ENCODE results near the gene FZD10.

Gene FZD10

GRCh38 chr12:130184404-130185090 lies 22.3 kb downstream of the FZD10 start:
- no peak for DNase-seq

GRCh38 chr12:130185455-130186391 lies 23.5 kb downstream of the FZD10 start:
- DNase-seq, result no peak

GRCh38 chr12:130186651-130187268 lies 24.5 kb downstream of the FZD10 start:
- DNase-seq, result no peak

GRCh38 chr12:130192642-130193345 lies 30.5 kb downstream of the FZD10 start:
- no peak for DNase-seq

DNA sequence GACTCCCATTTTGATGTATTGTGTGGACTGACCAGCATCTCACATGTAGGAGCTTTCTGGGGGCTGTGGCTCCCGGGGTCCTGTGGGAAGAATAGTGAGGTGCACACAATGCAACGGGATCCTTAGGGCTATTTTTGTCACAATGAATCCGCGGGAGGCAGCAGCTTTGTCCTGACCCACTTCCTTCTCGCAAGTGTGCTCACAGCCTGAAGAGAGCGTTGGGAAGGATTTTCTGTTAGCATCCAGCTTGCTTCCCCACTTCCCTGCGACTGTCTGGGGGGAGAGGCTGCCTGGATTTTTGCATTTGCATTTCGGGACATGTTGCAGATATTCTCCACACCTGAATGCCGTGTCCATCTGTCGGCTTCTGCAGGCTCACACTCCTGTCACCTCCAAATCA lies 31.9 kb downstream of the FZD10 start:
- no peak for DNase-seq

GRCh38 chr12:130195369-130195768 lies 33.1 kb downstream of the FZD10 start:
- no peak for DNase-seq

GRCh38 chr12:130195776-130196175 lies 33.5 kb downstream of the FZD10 start:
- no peak for DNase-seq

DNA sequence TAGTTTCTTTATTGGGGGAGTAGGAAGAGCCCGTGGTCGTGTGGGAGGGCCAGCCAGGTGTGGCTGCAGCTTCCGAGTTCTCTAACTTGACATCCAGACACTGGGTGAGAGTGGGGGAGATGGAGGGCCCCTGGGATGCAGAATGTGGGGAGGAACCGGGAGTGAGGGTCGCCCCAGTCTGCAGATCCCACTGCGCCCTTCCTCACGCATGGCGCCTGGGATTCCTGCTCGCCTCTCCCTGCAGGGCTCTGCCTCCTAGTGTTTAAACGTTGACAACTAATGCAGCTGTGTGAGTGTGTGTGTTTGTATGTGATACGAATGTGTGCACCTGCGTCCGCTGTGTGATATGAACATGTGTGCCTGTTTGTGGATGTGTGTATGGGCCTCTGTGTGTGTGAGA lies 34.6 kb downstream of the FZD10 start:
- no peak for DNase-seq

- no peak for DNase-seq
These were observed 35.9 kb downstream of the FZD10 start for GRCh38 chr12:130198026-130198662.

GRCh38 chr12:130198663-130199060 lies 36.4 kb downstream of the FZD10 start:
- DNase-seq, result no peak

DNA sequence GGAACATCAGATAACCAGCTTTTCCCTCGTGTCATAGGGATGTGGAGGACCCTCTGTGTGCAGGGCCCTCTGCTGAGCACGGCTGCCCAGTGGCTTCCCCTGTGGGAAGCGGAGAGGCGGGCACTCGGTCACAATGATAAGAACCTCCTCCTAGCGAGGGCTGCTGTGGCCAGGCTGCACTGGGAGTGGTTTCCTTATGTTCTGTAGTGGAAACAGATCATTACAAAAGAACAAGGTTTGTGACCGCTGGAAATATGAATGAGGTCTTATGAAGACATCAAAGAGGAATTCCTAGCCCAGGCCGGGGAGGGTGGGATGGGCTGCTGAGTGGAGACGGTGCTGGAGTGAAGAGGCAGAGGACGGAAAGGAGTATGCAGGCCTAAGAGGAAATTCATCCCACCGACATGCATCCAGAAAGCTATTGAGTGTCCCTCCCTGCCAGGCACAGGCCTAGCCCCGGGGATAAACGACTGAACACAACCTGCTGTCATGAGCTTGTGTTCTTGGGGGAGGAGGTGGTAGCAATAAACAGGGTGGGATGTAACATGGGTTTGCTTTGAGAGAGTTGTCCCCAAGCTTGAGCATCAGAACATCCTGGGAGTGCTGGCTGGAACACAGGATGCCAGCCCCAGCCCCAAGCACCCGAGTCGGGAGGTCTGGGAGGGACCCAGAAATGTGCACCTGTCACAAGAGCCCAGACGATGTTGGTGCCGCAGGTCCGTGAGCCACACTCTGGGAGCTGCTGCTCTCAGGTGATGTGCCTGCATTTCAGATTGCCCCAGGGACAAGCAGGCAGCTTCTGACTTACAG lies 37.5 kb downstream of the FZD10 start:
- no peak for DNase-seq

DNA sequence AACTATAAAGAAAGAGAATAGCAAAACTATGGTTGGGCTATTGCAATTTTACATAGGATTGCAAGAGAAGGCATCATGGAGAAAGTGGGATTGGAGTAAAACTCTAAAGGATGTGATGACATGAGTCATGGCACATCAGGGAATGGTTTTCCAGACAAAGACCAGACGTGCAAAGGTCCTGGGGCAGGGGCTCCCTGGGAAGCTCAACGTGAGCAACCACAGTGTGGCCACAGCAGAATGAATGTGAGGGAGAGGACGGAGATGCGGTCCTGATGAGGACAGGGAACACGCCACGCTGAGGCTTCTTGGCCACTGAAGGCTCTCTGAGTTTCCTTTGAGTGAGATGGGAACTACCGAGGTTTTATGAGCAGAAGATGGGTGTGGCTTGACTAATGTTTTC lies 38.2 kb downstream of the FZD10 start:
- DNase-seq, result no peak

DNA sequence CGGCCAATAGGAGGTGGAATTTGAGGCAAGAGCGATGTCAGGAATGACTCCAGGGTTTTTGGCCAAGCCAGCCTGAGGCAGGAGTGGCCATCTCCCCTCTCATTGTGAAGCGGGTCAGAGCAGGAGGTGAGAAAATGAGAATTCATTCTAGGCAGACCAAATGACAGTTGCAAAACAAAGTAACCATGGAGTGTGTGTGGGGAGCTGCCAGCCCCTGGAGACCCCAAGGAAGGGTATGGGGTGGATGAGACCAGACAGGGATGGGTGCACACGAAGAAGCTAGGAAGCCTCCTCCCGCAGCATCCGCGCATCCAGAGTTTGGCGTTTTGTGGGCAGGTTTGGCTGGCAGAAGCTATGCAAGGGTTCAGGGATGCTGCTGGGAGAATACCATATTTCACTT lies 38.8 kb downstream of the FZD10 start:
- DNase-seq, result no peak

DNA sequence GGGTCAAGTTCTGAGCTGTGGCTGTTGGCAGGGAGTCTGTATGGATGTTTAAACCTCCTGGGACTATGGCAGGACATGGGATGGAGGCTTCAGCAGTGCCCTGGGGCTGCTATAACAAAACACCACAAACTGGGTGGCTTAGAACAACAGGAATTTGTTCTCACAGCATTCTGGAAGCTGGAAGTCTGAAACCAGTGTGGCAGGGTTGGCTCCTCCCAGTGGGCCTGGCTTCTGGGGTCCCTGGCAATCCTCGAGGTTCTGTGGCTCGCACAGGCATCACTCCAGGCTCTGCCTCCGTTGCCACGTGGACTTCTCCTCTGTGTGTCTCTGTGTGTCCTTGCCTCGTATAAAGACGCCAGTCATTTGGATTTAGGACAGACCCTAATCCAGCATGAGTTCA lies 39.9 kb downstream of the FZD10 start:
- DNase-seq, result no peak

DNA sequence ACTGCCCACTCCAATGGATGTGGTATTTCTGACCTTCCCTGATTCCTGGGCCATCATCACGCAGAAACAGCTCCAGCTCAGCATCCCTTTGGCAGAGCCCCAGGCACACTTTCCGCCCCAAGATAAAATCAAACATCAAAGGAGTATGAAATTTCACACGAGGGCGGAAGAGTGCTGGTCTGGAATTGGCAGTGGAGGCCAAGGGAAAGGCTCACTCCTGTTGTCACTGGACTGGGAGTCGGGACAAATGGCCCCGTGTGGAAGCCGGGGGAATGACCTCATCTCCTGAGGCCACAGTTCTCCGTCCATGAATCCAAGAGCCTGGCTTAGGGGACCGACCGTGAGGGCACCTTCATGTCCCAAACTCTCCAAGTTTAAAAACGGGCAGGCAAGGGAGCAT lies 40.9 kb downstream of the FZD10 start:
- DNase-seq, result no peak

DNA sequence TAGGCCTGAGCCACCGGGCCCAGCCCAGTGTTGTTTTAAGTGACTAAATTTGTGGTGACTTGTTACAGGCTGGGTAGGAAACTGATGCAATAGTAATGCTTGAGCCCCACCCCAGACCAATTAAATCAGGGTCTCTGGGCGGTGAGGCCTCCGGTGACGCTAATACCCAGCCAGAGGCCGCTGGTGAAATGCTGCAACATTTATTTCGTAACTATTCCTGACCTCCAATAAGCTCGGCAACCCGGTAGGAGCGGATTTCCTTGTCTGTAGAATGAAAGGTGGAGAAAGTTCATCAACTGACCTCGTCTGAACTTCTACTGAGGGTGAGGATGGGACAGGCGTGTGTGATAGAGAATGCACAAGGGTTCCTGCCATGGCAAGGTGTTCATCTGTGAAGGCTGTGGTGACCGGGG lies 42.3 kb downstream of the FZD10 start:
- no peak for DNase-seq

GRCh38 chr12:130205495-130205894 lies 43.2 kb downstream of the FZD10 start:
- DNase-seq, result no peak

DNA sequence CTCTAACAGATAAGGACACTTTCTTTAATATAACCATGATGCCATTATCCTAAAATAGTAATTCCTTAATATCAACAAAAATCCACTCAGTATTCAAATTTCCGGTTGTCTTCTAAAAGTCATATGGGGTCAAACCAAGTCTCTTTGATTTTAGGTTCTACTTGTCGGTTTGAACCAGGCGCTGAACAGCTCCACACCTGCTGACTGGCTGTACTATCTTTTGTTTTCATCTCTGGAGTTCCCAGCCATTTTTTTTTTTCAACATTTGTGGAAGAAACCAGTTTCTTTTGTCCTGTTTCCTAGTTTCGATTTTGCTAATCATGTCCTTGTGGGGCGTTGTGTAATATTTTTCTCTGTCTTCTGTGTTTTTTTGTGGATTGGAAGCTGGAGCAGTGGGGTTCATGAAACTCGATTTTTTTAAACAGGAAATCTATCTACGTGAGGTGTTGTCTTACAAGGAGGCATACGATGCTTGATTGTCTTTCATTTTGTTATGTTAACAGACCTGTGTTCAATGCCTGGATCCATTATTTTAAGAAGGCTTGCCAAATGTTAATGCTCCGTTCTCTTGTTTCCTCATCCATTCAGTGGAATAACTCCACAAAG lies 50.2 kb downstream of the FZD10 start:
- DNase-seq, result no peak

DNA sequence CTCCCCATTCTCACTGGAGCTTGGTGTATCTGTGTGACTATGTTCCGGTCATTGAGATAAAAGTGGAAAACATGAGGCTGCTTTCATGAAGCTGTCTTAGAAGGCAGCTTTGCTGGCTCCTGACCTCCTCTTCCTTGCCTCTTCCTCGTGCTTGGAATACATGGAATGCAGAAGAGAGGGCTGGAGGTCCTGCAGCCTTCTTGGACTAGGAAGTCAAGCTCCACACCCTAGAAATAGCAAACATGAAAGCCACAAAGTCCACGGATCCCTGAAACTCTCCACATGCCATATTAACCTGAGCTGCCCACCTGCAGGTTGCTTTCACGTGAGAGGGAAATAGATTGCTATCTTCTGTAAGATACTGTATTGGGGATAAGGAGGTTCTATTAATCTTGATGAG lies 51.0 kb downstream of the FZD10 start:
- DNase-seq, result no peak

DNA sequence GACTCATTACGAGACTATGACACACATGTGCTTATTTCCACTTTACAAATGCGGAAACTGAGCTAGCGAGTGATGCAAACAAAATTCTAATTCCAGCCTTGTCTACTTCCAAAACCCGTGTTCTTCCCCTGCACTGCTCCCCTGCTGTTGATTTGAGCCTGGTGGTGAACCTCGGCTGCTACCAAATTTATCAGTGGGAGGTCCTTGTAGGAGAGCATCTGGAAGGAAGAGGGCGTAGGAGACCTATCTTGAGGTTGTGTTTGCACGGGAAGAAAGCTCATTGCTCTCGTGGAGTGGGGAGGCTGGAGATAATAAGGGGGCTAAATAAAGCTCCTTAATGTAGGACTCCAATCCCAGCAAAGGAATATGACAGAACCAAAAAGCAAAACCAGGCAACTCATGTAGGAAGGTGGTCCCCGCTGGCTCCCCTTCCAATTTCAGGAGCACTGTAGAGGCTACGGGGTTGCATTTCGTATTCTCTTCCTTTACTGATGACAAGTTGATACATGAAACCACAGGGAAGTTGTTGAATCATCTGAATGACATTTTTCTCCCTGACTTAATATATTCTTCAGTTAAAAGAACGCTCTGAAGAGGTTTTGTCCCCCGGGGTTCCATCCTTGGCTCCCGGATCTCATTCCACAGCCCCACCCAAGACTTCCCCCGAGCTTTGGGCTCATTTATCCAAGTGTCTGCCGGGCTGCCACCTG lies 52.6 kb downstream of the FZD10 start:
- no peak for DNase-seq

Measured in activated T-cell treated with anti-CD3 and anti-CD28 coated beads for 4 hours (primary cell).